HG03097 (cell line): ENCODE measurements around the gene HSD3B2.
"Not testable (repeated sequence)": the region's sequence is repeated elsewhere in the genome, so short reads cannot be mapped to it uniquely, and the experiment has no call there.

ENCODE experiments used
- ATAC-seq: cut with Tn5 transposase; IDR thresholded peaks from one replicate; pipeline ENCODE4 v1.9.1; 2021; ENCODE audit not compliant: unreplicated experiment, low FRiP score

The HSD3B2 gene

GRCh38 chr1:119414950-119415349 lies at the start of gene HSD3B2:
TSS of gene HSD3B2 (plus strand) at chr1:119415150. CDS start at chr1:119415420, 270 bp downstream.
- no peak for ATAC-seq

- peak; percentile 66 for ATAC-seq
Observed at GRCh38 chr1:119366424-119366823, 48.5 kb upstream of the HSD3B2 start.

GRCh38 chr1:119367432-119368124 lies 47.4 kb upstream of the HSD3B2 start:
- ATAC-seq: no peak

GRCh38 chr1:119368554-119368953 lies 46.4 kb upstream of the HSD3B2 start, which contains the start of gene HAO2:
TSS of gene HAO2 (plus strand) at chr1:119368785. CDS start at chr1:119381086, 12,301 bp downstream.
- ATAC-seq: no peak

- ATAC-seq: no peak
Observed at GRCh38 chr1:119370748-119371147, 44.2 kb upstream of the HSD3B2 start.

GRCh38 chr1:119371815-119372214 lies 43.1 kb upstream of the HSD3B2 start:
- ATAC-seq: no peak

GRCh38 chr1:119372503-119373086 lies 42.4 kb upstream of the HSD3B2 start:
- ATAC-seq: no peak

GRCh38 chr1:119373465-119373864 lies 41.5 kb upstream of the HSD3B2 start:
- ATAC-seq: no peak

GRCh38 chr1:119374208-119374874 lies 40.6 kb upstream of the HSD3B2 start:
- ATAC-seq: no peak

- ATAC-seq: no peak
Observed at GRCh38 chr1:119375366-119375765, 39.6 kb upstream of the HSD3B2 start.

GRCh38 chr1:119376594-119376993 lies 38.4 kb upstream of the HSD3B2 start:
- no peak for ATAC-seq

- ATAC-seq: not testable (repeated sequence)
Observed at GRCh38 chr1:119377594-119377993, 37.4 kb upstream of the HSD3B2 start.

GRCh38 chr1:119379117-119379516 lies 35.8 kb upstream of the HSD3B2 start:
- ATAC-seq: no peak

GRCh38 chr1:119380304-119380703 lies 34.6 kb upstream of the HSD3B2 start:
- no peak for ATAC-seq

GRCh38 chr1:119380983-119381662 lies 33.8 kb upstream of the HSD3B2 start:
- no peak for ATAC-seq

- ATAC-seq: no peak
Observed at GRCh38 chr1:119384591-119384990, 30.4 kb upstream of the HSD3B2 start.

- no peak for ATAC-seq
Observed at GRCh38 chr1:119385650-119386049, 29.3 kb upstream of the HSD3B2 start.

GRCh38 chr1:119387858-119388257 lies 27.1 kb upstream of the HSD3B2 start:
- ATAC-seq: no peak

GRCh38 chr1:119388450-119388849 lies 26.5 kb upstream of the HSD3B2 start:
- ATAC-seq: no peak

GRCh38 chr1:119390526-119390925 lies 24.4 kb upstream of the HSD3B2 start:
- no peak for ATAC-seq

GRCh38 chr1:119391749-119392148 lies 23.2 kb upstream of the HSD3B2 start:
- ATAC-seq: no peak
